ENCODE data around the gene RASSF10.

Gene RASSF10

GRCh38 chr11:13008625-13009475, at the start of gene RASSF10:
TSS of gene RASSF10 (plus strand) at chr11:13009316. CDS start at chr11:13009577, 261 bp downstream.
- peak; percentile 57 for DNase-seq

- DNase-seq, result no peak
Measured at GRCh38 chr11:12961615-12962014, 47.5 kb upstream of the RASSF10 start.

DNA sequence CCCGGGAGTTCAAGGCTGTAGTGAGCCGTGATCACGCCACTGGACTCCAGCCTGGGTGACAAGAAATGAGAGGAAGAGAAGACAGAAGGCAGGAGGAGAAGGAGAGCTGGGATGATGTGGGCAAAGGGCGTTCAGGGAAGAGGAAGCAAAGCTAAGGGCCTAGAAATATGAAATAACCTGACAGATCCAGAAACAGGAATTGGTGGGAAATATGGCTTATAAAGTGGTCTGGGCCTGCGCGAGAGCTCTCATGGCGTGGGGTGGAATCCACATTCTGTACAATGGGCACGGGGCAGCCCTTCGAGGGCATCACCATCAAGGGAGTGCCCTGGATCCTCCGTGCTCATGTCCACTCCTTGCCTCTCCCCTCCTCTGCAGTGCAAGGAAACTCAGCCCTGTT, 46.8 kb upstream of the RASSF10 start:
- no peak for DNase-seq

DNA sequence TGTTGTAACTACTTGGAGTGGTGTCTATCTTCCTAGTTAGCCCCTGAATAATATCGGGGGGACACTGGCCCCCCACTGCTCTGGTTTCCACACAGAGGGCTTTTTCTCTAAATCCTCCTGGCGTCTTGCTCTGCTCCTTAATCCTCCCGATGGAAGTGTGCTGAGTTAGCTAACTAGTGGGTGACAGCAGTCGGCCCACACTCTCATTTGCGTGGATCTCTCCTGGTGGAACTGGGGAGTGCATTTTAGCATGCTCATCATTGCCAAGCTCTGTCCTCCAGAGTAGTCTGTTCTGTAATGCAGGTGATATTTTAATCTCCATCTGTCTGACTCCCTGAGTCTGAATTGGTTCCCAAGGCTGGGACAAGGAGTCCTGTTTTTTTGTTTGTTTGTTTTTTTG, 46.1 kb upstream of the RASSF10 start:
- DNase-seq, result no peak

DNA sequence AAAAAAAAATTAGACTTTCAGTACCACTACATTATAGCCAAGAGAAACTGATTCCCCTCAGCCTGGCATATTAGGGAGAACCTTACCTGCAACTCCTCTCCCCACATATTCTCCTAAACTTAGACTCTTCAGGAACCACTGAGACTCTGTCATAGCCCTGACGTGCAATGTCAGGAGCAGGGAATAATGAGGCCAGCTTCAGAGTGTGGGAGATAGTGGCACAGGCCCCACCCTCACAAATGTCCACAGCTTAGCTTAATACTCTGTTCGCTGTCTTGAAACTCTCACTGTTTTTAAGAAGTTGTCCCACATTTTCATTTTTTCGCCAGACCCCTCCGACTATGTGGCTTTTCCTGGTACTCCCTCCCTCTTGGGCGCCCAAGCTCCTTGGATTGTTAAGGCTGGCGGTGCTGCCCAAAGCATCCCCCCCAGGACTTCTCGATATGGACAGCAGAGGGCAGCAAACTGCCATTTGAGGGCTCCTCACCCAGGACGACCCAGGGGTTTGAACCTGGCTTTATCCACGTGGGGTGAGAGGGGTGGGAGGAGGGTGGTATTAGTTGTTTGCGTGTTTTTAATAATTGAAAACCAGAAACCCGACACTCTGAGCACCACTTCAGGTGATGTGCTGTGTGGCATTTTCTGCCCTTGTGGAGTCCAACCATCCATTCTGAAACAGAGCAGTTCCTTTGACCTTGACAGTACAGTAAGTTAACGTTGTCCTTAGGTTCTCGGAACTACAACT, 45.2 kb upstream of the RASSF10 start:
- no peak for DNase-seq

GRCh38 chr11:12964650-12965049, 44.5 kb upstream of the RASSF10 start:
- no peak for DNase-seq

- no peak for DNase-seq
Measured at GRCh38 chr11:12966002-12966401, 43.1 kb upstream of the RASSF10 start.

- no peak for DNase-seq
Measured at GRCh38 chr11:12968101-12968500, 41.0 kb upstream of the RASSF10 start.

DNA sequence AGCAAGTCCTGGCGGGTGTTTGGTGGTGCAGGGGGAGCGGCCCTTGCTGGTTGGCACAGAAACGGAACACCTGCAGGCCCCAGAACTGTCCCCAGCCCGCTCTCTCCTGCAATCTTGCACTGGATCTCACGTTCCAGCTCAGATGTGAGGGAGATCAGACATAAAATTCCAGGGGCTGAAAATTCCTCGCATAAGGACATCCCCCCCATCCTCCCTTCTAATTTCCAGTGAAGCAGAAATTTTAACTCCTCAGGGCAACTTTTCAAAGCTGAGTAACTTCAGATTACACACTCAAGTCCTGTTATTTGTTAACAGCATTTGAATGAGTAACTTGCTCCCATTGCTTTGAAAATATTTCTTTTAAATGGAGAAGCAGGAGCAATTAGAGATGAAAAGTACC, 40.3 kb upstream of the RASSF10 start:
- DNase-seq, result no peak

DNA sequence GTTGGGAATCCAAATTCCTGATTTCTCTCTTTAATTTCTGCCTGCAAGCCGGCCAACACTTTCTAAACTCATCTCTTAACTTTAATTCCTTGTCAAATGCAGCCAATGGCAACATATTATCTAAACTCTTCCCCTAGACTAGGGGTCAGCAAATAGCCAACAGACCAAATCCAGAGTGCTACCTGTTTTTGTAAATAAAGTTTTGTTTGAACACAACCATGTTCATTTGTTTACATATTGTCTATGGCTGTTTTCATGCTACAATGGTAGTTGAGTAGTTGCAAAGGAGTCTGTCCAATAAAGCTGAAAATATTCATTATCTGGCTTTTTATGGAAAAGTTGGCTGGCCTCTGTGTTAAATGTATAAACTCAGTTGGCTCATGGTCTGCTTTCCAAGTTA, 37.2 kb upstream of the RASSF10 start:
- no peak for DNase-seq

DNA sequence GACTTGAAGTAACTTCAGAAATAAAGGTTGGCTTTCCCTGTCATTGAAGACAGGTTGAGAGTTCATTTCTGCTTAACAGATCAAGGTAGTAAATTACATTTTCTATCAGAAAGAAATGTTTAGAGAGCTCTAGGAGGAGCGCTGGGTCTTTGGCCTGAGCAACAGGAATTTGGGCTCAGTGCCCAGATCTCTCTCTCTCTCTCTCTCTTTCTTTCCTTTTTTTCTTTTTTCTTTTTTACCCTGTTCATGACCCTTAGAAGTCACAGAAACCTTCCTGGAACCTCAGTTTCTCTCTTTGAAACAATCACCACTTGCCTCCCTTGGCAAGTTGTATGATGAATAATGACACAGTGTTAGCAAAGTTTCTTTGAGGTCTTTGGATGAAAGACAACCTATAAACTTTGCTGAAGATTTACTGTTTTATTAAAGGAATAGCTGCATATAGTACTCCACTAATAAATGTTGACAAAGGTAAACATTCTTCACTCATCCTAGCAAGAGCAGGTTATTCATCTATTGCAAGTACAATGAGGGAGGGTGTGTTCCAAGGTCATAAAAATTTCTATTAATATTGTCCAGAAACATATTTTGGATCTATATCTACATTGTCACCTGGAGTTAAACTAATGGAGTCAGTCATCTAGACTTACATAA, 35.5 kb upstream of the RASSF10 start:
- DNase-seq, result no peak

- no peak for DNase-seq
Measured at GRCh38 chr11:12975195-12975594, 33.9 kb upstream of the RASSF10 start.

GRCh38 chr11:12979928-12980689, 29.0 kb upstream of the RASSF10 start:
- no peak for DNase-seq

- no peak for DNase-seq
Measured at GRCh38 chr11:12981676-12982522, 27.2 kb upstream of the RASSF10 start.

DNA sequence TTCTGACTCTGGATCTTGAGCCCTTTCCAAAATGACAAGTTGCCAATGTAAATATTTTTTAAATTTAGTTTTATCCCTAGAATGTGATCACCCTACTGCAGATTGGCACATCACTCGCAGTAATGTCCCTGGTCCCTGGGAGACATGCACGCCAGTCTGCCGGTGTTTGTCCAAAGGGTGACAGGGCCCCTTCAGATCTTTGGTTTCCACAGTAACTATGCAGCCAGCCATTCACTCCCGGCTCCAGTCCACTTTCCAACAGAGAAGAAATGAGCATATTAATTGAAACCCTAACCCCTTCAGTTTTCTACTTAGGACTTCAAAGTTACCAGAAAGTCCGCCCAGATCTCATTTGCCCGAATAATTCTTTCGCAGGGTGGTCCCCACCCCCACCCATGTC, 25.8 kb upstream of the RASSF10 start:
- DNase-seq, result no peak

- no peak for DNase-seq
Measured at GRCh38 chr11:12986194-12986898, 22.8 kb upstream of the RASSF10 start.

GRCh38 chr11:12989428-12990161, 19.5 kb upstream of the RASSF10 start:
- no peak for DNase-seq

GRCh38 chr11:12990162-12990480, 19.0 kb upstream of the RASSF10 start:
- DNase-seq, result no peak

DNA sequence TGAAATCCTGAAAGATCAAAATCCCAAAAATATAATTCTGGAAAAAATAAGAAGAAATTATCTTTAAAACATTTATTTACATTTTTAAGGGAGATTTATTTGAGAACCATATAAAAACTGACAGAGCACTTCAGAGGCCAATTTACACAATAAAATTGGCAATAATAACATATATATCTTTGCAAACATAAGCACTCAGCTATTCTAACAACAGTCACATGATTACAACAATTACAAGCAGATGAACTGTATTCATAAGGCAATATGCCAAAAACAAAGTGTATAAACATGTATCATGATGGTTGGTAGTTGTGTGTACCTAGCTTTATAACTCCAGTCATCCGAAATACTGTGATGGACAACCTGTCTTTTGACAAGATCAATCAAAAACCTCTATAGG, 17.7 kb upstream of the RASSF10 start:
- DNase-seq, result no peak

GRCh38 chr11:12993626-12994025, 15.5 kb upstream of the RASSF10 start:
- no peak for DNase-seq

- no peak for DNase-seq
Measured at GRCh38 chr11:12994476-12994875, 14.6 kb upstream of the RASSF10 start.
